GM21825 (cell line): ENCODE measurements around the gene RFESD.

ENCODE experiments used
- ATAC-seq: cut with Tn5 transposase; IDR thresholded peaks from one replicate; pipeline ENCODE4 v1.9.1; 2021; ENCODE audit warnings: mild to moderate bottlenecking, moderate library complexity; ENCODE audit not compliant: unreplicated experiment

Gene RFESD

GRCh38 chr5:95646569-95647431 is at the start of gene RFESD:
Gene RFESD (plus strand): TSS chr5:95646777. CDS start chr5:95652272, 5,495 bp downstream.
- ATAC-seq = peak; percentile 96

GRCh38 chr5:95599252-95599651 is 47.3 kb upstream of the RFESD start:
- no peak for ATAC-seq

GRCh38 chr5:95600557-95600956 is 46.0 kb upstream of the RFESD start:
- no peak for ATAC-seq

GRCh38 chr5:95605786-95606185 is 40.8 kb upstream of the RFESD start:
- no peak for ATAC-seq

GRCh38 chr5:95606419-95606818 is 40.2 kb upstream of the RFESD start:
- no peak for ATAC-seq

GRCh38 chr5:95609711-95610110 is 36.9 kb upstream of the RFESD start:
- no peak for ATAC-seq

- no peak for ATAC-seq
Measured at GRCh38 chr5:95610546-95610945, 36.0 kb upstream of the RFESD start.

- ATAC-seq = no peak
Measured at GRCh38 chr5:95611396-95611795, 35.2 kb upstream of the RFESD start.

- ATAC-seq = no peak
Measured at GRCh38 chr5:95613514-95613913, 33.1 kb upstream of the RFESD start.

- ATAC-seq = no peak
Measured at GRCh38 chr5:95615164-95615467, 31.5 kb upstream of the RFESD start.

- no peak for ATAC-seq
Measured at GRCh38 chr5:95617057-95617456, 29.5 kb upstream of the RFESD start.

- no peak for ATAC-seq
Measured at GRCh38 chr5:95619096-95619495, 27.5 kb upstream of the RFESD start.

GRCh38 chr5:95619514-95620029 is 27.0 kb upstream of the RFESD start:
- no peak for ATAC-seq

- ATAC-seq = peak; percentile 77
Measured at GRCh38 chr5:95620030-95620869, 26.3 kb upstream of the RFESD start, which contains the start of gene GPR150. Gene GPR150 (plus strand): TSS chr5:95620087. CDS start chr5:95620276, 189 bp downstream.

- ATAC-seq = peak; percentile 50
Measured at GRCh38 chr5:95620870-95621838, 25.4 kb upstream of the RFESD start.

- no peak for ATAC-seq
Measured at GRCh38 chr5:95621839-95622629, 24.5 kb upstream of the RFESD start.

- no peak for ATAC-seq
Measured at GRCh38 chr5:95623706-95624105, 22.9 kb upstream of the RFESD start.

- no peak for ATAC-seq
Measured at GRCh38 chr5:95624368-95624767, 22.2 kb upstream of the RFESD start.

GRCh38 chr5:95626701-95627100 is 19.9 kb upstream of the RFESD start:
- ATAC-seq = no peak
